GM23248 (cell line): ENCODE data around the gene PAK4.

ENCODE experiments used
- EZH2 ChIP-seq: fragments of 200-600 bp; sonication (generic); IDR thresholded peaks from 2 replicates; pipeline ENCODE4 v1.6.1; 2018; ENCODE audit warnings: antibody characterized with exemption, mild to moderate bottlenecking; ENCODE audit not compliant: insufficient read depth, poor library complexity, severe bottlenecking
- EZH2phosphoT487 ChIP-seq: fragments of 200-600 bp; sonication (generic); IDR thresholded peaks from 2 replicates; pipeline ENCODE4 v1.6.1; 2018; ENCODE audit warnings: antibody characterized with exemption, moderate library complexity, mild to moderate bottlenecking, low read depth; ENCODE audit not compliant: insufficient read depth

DNA sequence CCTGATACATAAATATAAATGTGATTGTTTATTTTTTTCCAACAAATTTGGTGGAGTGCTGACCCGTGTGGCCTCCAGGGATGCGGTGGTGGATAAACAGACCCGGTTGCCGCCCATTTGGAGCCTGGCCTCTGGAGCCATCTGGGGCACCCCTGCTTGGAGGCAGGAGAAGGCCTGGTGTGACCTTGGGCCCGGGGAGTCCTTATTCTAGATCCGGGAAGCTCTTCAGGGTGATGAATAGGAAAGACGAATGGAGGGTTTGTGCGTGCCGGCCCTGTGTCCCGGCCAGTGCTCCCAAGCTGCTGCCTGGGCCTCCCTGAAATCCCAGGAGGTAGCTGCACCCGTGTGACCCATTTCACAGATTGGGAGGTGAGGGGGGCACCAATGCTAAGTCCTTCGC is 11.5 kb downstream of the PAK4 start:
- TF ChIP-seq EZH2 (no peak), EZH2phosphoT487 (no peak)
